KOPT-K1 (cell line): ENCODE measurements around the gene UAP1L1.
"Not testable (repeated sequence)": the region's sequence is repeated elsewhere in the genome, so short reads cannot be mapped to it uniquely, and the experiment has no call there.

Source experiments
- H3K27ac ChIP-seq: fragments of 200-600 bp; sonication (generic); 2 replicates; pipeline ENCODE4 v1.5.1; 2016; ENCODE audit warnings: antibody characterized with exemption, mild to moderate bottlenecking, low read depth, low read length; ENCODE audit not compliant: poor library complexity, severe bottlenecking
- H3K36me3 ChIP-seq: fragments of 200-600 bp; sonication (generic); 2 replicates; pipeline ENCODE4 v1.5.1; 2017; ENCODE audit warnings: antibody characterized with exemption, mild to moderate bottlenecking, low read length, moderate library complexity; ENCODE audit not compliant: insufficient read depth
- H3K9me3 ChIP-seq: fragments of 200-600 bp; sonication (generic); 2 replicates; pipeline ENCODE4 v1.5.1; 2017; ENCODE audit warnings: antibody characterized with exemption, low read length, mild to moderate bottlenecking; ENCODE audit not compliant: insufficient read depth, poor library complexity, severe bottlenecking

The UAP1L1 gene

DNA sequence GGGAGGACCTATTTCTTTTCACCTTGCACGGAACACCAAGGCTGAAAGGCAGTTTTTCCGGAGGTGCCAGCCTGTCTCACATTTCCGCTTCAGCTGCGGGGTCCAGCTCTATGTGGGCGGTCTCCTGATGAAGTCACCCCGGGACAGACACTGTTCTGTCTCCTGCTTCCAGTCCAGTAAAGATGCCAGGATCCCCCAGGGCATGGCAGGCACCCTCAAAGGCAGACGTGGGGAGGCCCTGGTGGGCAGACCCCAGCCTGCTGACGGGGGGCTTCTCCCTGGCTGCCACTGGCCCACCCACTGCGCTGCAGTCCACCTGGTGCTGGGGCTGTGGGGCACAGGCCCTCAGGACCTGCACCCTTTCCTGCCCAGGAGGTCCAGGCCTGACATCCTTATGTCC, 14.5 kb upstream of the UAP1L1 start:
- H3K9me3 ChIP-seq, H3K27ac ChIP-seq, H3K36me3 ChIP-seq: not testable (repeated sequence)

DNA sequence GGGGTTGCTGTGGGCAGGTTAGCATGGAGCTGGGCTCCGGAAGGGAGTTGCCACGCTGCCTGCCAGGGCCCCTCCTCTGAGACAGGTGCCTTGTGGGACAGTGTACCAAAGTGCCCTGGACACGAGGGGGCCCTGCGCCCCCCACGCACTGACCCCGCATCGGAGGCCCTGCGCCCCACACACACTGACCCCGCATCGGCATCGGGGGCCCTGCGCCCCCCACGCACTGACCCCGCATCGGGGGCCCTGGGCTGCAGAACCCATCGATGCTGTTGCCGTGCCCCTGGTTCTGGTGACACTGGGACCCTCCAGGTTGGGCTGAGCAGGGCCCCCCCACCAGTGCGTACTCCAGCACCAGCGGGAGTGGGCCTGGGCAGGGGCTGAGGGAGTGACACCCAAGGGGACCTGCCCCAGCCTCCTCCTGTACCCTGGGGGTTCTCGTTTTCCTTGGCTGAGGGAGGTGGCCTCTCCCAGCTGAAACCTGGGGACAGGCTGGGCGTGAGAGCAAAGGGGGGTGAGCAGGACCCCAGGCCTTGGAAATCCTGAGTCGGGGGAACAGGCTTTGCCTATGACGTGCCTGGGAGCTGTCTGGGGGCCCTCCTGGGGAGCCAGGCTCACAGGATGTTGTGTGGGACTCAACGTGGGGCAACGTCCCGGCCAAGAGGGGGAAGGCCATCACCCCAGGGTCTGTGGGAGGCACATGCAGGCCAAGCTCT, 13.8 kb upstream of the UAP1L1 start:
- no peak overlapping the region for H3K27ac ChIP-seq
- no peaks in the 10 kb centered on the region; the same call in 1 of the 2 replicates for H3K36me3 ChIP-seq

DNA sequence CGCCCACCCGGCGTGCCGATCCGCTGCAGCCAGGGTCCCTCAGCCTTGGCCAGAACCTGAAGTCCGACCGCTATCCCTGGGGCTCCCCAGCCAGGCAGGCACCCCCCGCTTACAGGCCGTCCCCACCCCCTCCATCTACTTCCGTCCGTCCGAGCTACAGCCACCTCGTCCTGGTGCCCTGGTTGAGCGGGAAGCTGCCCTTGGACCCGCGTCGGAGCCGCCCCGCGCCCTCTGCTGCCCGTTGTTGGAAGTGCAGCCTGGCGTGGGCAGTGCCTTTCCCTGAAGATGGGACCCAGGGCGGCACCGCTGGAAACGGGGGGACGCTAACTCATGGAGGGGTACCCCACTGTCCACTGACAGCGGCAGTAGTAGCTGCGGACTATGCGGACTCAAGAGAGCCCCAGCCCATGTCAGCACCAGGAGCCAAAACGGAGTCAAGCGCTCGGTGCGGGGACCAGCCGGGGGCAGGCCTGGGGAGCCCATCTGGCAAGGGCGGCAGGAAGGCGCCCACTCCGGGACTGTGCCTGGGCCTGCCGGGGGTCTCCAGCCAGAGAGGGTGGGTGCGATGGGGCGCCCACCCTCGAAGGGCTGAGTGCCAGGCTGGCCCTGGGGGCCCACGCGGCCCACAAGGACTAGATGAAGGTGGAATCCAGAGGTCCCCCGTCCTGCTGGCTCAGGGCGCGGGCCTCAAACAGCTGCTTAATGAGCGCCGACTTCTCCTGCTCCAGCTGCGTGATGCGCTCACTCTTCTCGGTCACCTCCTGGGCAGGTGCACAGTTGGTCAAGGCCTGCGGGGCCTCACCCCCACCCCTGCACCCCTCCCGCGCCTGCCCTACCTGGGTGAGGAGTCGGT, 13.1 kb upstream of the UAP1L1 start:
- H3K36me3 ChIP-seq, result no peaks in the 10 kb centered on the region; the same call in 1 of the 2 replicates
- no peak overlapping the region for H3K27ac ChIP-seq
- H3K9me3 ChIP-seq, result no peaks in the 10 kb centered on the region

More for the DNA sequence above, 13.8 kb upstream of the UAP1L1 start:
- no peaks in the 10 kb centered on the region for H3K9me3 ChIP-seq

DNA sequence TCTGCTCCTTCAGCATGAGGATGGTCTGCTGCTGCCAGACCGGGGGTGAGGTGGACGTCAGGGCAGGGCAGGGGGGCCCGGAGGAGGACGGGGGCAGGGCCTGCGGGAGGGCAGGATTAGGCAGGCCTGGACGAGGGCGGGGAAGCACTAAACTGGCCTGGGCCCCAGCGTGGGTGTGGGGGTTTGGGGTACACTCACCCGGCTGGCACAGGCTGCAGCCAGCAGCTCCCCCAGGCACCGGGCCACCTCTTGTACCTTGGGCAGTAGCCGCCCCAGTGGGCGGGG, 12.5 kb upstream of the UAP1L1 start:
- Histone ChIP-seq H3K36me3 (no peaks in the 10 kb centered on the region; the same call in 1 of the 2 replicates), H3K9me3 (no peaks in the 10 kb centered on the region), H3K27ac (no peak overlapping the region)

DNA sequence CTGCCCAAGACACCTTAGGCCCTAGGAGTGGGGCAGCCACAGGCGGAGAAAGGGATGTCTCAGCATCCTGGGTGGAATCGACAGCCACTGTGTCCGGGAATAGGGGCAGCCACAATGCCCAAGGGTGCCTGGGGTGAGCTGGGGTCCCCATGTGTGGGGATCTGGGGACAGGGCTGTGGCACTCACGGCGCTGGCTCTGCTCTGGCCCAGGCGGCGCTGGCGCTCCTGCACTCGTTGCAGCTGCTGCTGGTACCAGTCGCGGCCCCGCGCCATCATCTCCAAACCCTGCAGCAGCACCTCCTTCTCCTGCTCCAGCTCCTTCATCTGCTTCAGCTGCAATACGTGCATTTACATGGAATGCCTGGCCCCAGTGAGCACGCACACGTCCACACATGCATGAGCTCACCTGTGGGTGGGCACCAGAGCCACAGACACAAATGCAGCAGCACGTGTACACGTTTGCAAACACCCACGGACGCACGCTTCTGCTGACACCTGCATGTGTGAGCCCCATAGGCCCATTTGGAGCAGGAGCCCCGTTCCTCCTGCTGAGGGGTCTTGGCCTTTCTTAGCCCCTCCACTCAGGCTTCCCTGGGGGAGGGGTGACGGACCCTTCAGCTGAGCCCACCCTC, 11.9 kb upstream of the UAP1L1 start:
- Histone ChIP-seq H3K9me3 (no peaks in the 10 kb centered on the region), H3K36me3 (no peaks in the 10 kb centered on the region; the same call in 1 of the 2 replicates), H3K27ac (no peak overlapping the region)

DNA sequence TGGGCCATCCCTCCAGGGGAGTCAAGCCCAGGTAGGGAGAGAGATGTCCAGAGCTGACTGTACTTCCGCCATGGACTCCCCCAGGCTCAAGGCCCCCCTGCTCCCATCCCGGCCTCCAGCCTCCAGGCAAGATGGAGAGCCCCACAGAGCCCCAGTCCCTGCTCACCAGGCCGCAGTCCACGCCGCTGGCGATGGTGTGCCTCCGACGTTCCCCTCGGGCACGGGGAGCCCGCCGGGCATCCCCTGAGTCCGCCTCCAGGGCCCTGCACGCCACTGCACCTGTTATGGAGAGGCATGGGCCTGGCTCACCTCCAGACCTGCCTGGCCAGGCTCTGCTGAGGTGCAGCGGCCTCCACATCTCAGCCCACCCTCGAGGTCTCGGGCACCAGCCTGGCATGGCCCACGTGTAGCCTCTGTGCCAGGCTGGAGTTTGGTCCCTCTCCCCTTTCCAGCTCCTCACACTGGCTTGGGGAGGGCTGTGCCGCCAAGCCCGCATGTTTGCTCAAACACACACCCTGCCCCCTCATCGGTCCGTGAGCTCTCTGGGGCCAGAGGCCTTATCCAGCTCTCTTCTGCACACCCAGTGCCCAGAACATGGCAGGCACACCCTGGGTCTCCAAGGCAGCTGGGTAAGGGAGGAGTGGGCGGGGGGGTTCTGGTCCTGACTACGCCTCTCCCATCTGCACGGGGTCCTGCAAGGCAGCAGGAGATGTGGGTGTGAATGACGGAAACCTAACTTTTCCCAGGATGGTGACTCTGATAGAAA, 11.0 kb upstream of the UAP1L1 start:
- no peaks in the 10 kb centered on the region for H3K9me3 ChIP-seq
- H3K27ac ChIP-seq, result no peak overlapping the region
- H3K36me3 ChIP-seq, result no peaks in the 10 kb centered on the region; the same call in 1 of the 2 replicates

DNA sequence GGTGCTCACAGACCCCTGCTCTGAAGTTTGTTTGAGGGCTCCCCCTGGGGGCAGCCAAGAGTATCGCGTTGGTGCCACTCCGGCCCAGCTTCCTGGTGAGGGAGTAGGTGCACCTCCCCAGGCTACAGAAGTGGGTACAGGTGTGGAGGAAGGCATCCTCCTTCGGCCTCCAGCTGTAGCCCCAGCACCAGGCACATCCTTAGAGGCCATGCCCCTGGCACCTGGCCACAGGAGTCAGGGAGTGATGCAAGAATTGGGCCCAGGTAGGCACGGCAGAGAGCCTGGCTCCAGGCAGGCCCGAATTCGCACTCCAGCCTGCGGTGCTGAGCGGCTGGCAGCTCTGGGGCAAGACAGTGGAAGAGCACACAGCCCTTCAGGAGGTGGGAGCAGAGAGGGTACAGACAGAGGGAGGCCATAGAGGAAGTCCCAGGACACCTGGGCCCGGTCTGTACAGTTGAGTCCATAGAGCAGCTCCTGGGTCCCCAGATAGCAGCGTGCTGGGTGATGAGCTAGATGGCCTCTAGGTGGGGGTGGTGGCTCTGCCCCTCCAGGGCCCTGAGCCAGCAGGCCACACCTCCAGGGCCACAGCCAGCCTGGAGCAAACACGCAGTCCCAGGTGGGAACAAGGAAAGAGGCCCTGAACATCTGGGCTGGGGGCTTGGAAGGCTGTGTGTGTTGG, 9.3 kb upstream of the UAP1L1 start:
- H3K27ac ChIP-seq, result no peak overlapping the region
- no peaks in the 10 kb centered on the region; the same call in 1 of the 2 replicates for H3K36me3 ChIP-seq
- no peaks in the 10 kb centered on the region for H3K9me3 ChIP-seq

DNA sequence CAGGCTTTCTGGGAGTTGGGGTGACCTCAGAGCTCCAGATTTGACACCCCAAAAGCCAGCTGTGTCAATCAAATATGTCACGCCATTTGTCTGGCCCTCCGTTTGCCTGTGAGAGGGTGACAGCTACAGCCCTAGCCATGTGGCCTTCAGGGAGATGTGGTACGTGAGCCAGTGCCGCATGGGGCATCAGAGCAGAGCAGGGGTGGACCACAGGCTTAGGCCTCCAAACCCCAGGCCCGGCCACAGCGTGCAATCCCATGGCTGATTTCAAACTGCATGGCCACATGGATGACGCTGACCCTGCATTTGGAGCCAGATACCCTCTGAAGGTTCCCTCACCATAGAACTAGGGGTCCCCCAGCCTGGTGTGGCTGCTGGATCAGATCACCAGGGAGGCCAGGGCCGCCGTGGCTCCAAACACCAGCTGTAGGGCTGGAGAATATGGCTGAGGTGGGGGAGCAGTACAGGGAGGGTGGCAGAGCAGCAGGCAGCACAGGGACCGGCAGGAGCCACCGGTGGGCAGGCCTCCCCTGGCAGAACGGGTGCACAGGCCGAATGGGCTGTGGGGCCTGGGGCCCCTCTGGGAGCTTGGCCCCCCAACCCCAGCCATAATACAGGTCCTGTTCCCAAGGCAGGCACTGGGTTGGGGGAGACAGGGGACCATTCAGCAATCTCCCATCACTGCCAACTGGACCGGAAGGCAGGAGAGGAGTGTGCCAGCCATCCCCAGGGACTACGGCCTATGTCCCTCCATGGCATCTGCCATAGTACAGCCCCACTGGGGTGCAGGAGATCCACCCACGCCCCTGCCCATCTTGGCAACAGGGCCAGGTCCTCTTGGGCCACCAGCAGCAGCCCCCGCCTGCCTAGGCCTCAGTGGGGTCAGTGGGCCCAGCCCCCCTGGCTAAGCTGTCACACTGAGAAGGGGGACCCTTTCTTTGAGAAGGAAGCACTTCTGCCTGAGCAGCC, 8.5 kb upstream of the UAP1L1 start:
- Histone ChIP-seq H3K36me3 (no peaks in the 10 kb centered on the region; the same call in 1 of the 2 replicates), H3K9me3 (no peaks in the 10 kb centered on the region), H3K27ac (peak overlapping the region; percentile 37)

DNA sequence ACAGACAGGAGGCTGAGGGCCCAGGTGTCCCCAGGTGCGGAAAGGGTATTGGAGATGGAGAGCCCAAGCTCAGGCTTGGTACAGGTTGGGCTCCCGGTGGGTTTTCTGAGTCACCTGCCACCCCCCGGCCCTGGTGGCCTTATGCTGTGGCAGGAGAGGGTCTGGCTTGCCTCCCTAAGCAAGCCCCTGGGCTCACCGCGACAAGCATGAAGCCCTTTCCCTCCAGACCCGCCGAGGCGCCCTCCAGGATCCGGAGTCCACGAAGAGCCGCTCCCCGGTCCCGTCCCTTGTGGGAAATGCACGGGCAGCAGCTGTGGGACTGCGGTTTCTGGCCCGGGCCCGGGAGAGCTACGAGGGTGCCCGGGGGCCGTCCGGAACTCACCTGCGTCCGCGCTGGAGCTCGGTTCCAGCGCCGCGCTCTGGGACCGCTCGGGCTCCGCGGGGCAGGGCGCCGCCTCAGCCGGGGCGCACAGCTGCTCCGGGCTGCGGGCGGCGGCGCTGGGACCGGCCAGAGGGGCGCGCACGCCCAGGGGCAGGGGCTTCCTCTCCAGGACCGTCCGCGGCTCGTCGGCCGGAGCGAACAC, 7.7 kb upstream of the UAP1L1 start:
- Histone ChIP-seq H3K36me3 (no peaks in the 10 kb centered on the region; the same call in 1 of the 2 replicates), H3K27ac (peak overlapping the region; percentile 37), H3K9me3 (no peaks in the 10 kb centered on the region)

DNA sequence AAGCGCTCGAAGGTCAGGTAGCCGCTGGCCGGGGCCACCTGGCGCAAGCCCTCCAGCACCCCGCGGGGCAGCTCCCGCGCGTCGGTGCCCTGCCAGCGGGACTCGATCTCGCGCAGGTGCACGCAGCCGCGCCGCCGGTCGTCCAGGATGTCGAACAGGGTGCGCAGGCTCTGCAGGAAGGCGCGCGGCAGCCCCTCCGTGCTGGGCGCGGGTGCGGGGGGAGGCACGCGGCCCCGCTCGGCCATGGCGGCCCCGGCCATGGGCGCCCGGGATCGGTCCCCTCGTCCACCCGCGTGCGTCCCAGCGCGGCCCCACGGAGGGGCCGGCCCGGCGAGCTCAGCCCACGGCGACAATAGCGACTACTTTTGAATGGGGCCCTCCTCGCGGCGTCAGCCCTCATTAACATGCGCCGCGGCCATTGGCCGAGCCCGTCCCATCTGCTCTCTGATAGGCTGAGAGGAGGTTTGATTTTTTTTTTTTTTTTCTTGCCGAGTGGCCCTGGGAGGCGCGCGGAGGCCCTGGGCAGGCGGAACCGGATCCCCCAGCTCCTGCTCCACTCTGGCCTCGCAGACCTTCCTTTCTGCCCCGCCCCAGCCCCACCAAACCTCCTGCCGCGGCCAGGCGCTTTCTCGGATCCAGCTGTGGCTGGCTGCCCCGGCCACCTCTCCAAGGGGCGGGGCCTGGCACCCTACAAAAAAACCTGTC, 7.0 kb upstream of the UAP1L1 start, which contains the start of gene SAPCD2:
SAPCD2 (minus strand) TSS at position 357 of the 705 bp plus-strand sequence; CDS start at position 260, 97 bp downstream.
- Histone ChIP-seq H3K27ac (peak within 1 kb of the TSS; percentile 37), H3K9me3 (no peaks in the 10 kb centered on the region), H3K36me3 (no peaks in the 10 kb centered on the region; the same call in 1 of the 2 replicates)

DNA sequence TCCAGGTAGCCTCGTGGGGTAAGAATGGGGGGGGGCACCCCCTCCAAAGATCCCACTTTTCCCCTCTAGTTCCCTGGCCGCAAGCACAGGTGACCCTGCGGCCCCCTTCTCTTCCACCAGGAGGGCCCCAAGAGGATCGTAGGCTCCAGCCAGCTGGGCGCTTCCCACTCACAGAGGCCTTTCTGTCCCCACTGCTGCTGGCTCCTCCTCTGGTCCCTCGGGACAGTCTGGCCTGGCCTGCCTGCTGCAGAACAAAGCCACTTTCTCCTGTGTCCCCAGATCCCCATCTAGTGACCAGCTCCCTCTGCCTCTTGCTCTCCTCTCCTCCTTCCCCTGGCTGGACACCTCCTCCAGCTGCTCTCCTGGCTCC, 6.4 kb upstream of the UAP1L1 start:
- H3K9me3 ChIP-seq, result no peaks in the 10 kb centered on the region
- no peaks in the 10 kb centered on the region; the same call in 1 of the 2 replicates for H3K36me3 ChIP-seq
- H3K27ac ChIP-seq, result peak overlapping the region; percentile 37

DNA sequence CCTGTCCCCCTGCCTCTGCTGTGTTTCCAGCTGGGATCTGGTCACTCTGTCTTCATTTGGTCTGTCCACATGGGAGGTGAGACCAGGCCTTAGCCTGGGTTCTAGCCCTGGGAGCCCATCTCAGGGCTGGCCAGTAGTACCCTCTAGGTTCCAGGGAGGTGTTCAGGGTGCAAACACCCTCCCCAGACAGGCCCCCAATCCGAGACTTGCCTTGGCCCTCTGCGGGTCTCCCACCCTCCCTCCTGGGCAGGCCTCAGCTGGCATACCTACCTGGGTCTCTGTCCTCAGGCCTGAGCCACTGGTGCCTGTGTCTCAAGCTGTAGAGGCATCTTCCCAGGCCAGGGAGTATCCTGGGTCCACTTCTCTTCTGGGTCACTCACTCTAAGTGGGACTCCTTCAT, 6.0 kb upstream of the UAP1L1 start:
- H3K9me3 ChIP-seq, result no peaks in the 10 kb centered on the region
- H3K27ac ChIP-seq, result peak overlapping the region; percentile 37
- H3K36me3 ChIP-seq, result no peaks in the 10 kb centered on the region; the same call in 1 of the 2 replicates
